Mammary epithelial cell (primary cell): ENCODE measurements around the gene NTM.

Experiments
- CTCF ChIP-seq, 2 donors: IDR thresholded peaks in 1 of 2; conservative IDR thresholded peaks in 1 of 2; 2 replicates each; pipeline ENCODE4 v1.5.1; 2011 to 2012; ENCODE audit warnings: inconsistent platforms in 2 of 2, low read length in 2 of 2, mild to moderate bottlenecking in 2 of 2, control low read depth in 1 of 2, low read depth in 1 of 2; ENCODE audit not compliant: insufficient read depth in 1 of 2; ENCODE audit errors: extremely low read depth in 1 of 2
- EZH2 ChIP-seq: IDR thresholded peaks from 2 replicates; pipeline ENCODE4 v1.6.1; 2012; ENCODE audit warnings: low read length, inconsistent platforms, borderline replicate concordance

- TF ChIP-seq CTCF (conservative IDR thresholded peaks at IDR 0.05 in 1 of 2, IDR thresholded peaks at IDR 0.05 in 1 of 2; ENCODE audit: extremely low read depth in 1 of 2, insufficient read depth in 1 of 2, low read depth in 1 of 2, low read length in 2 of 2) (no peak), EZH2 (no peak)
Observed at GRCh38 chr11:131827430-131827829, 457.0 kb downstream of the NTM start.
